ENCODE results near the gene HIGD1C.
A peak's percentile ranks its signal among the peaks of the same experiment; 100 is the strongest.

Gene HIGD1C

GRCh38 chr12:50984586-50985298 lies 32.4 kb downstream of the HIGD1C start:
- Histone ChIP-seq H3K79me2 (ENCODE audit: insufficient read depth, low read length) (no peaks in the 10 kb centered on the region), H3K4me2 (ENCODE audit: low read depth, low read length, poor library complexity, severe bottlenecking) (no peak overlapping the region), H3F3A (ENCODE audit: insufficient read depth) (no peaks in the 10 kb centered on the region), H3K9me3 (ENCODE audit: insufficient read depth, low read length) (no peaks in the 10 kb centered on the region), H2AFZ (ENCODE audit: low read depth, low read length, severe bottlenecking) (no peak overlapping the region), H3K4me3 (ENCODE audit: insufficient read depth, low read length, poor library complexity, severe bottlenecking) (no peak overlapping the region), H3K27ac (ENCODE audit: low read depth, low read length) (no peak overlapping the region), H3K27me3 (ENCODE audit: low read length) (no peaks in the 10 kb centered on the region), H4K20me1 (ENCODE audit: low read depth, low read length) (no peaks in the 10 kb centered on the region), H3K36me3 (ENCODE audit: low read length) (peaks cover 8% of the 10 kb centered on the region; the same call in 1 of the 2 replicates), H3K9ac (ENCODE audit: low read length) (no peak overlapping the region), H3K9me2 (replicated peaks; ENCODE audit: insufficient read depth, low read length) (no peaks in the 10 kb centered on the region)
- no peak for TF ChIP-seq EZH2phosphoT487 (conservative IDR thresholded peaks at IDR 0.05; ENCODE audit: low read length)
- no peak for TF ChIP-seq CTCF (IDR thresholded peaks at IDR 0.05; ENCODE audit: insufficient read depth, low read length, poor library complexity, severe bottlenecking)

- Histone ChIP-seq H3K4me3 (ENCODE audit: insufficient read depth, low read length, poor library complexity, severe bottlenecking) (no peak overlapping the region), H3K27ac (ENCODE audit: low read depth, low read length) (no peak overlapping the region), H3K79me2 (ENCODE audit: insufficient read depth, low read length) (no peaks in the 10 kb centered on the region), H3K9me3 (ENCODE audit: insufficient read depth, low read length) (no peaks in the 10 kb centered on the region), H3K9ac (ENCODE audit: low read length) (no peak overlapping the region), H3K36me3 (ENCODE audit: low read length) (peaks cover 8% of the 10 kb centered on the region; the same call in 1 of the 2 replicates), H3K27me3 (ENCODE audit: low read length) (no peaks in the 10 kb centered on the region), H3K4me2 (ENCODE audit: low read depth, low read length, poor library complexity, severe bottlenecking) (no peak overlapping the region), H4K20me1 (ENCODE audit: low read depth, low read length) (no peaks in the 10 kb centered on the region), H3K9me2 (replicated peaks; ENCODE audit: insufficient read depth, low read length) (no peaks in the 10 kb centered on the region), H3F3A (ENCODE audit: insufficient read depth) (0 out of 2 replicates have a peak, but pooled peaks cover 3% of the 10 kb centered on the region), H2AFZ (ENCODE audit: low read depth, low read length, severe bottlenecking) (no peak overlapping the region)
- TF ChIP-seq CTCF (IDR thresholded peaks at IDR 0.05; ENCODE audit: insufficient read depth, low read length, poor library complexity, severe bottlenecking) (no peak), EZH2phosphoT487 (conservative IDR thresholded peaks at IDR 0.05; ENCODE audit: low read length) (no peak)
These were observed 33.0 kb downstream of the HIGD1C start for GRCh38 chr12:50985322-50985721.

- Histone ChIP-seq H2AFZ (ENCODE audit: low read depth, low read length, severe bottlenecking) (no peak overlapping the region), H3K79me2 (ENCODE audit: insufficient read depth, low read length) (no peaks in the 10 kb centered on the region), H3K27ac (ENCODE audit: low read depth, low read length) (no peak overlapping the region), H4K20me1 (ENCODE audit: low read depth, low read length) (no peaks in the 10 kb centered on the region), H3K4me2 (ENCODE audit: low read depth, low read length, poor library complexity, severe bottlenecking) (no peak overlapping the region), H3K4me3 (ENCODE audit: insufficient read depth, low read length, poor library complexity, severe bottlenecking) (no peak overlapping the region), H3K9me2 (replicated peaks; ENCODE audit: insufficient read depth, low read length) (no peaks in the 10 kb centered on the region), H3K36me3 (ENCODE audit: low read length) (peaks cover 4% of the 10 kb centered on the region; the same call in 1 of the 2 replicates), H3F3A (ENCODE audit: insufficient read depth) (0 out of 2 replicates have a peak, but pooled peaks cover 5% of the 10 kb centered on the region), H3K27me3 (ENCODE audit: low read length) (no peaks in the 10 kb centered on the region), H3K9me3 (ENCODE audit: insufficient read depth, low read length) (no peaks in the 10 kb centered on the region), H3K9ac (ENCODE audit: low read length) (no peak overlapping the region)
- TF ChIP-seq CTCF (IDR thresholded peaks at IDR 0.05; ENCODE audit: insufficient read depth, low read length, poor library complexity, severe bottlenecking) (peak; percentile 53), EZH2phosphoT487 (conservative IDR thresholded peaks at IDR 0.05; ENCODE audit: low read length) (no peak)
These were observed 34.8 kb downstream of the HIGD1C start for GRCh38 chr12:50986966-50987737.

Measured in SU-DHL-6 (cell line).